GM12878 (cell line): Measurements from ENCODE around the gene BDKRB2. TPM values are rescaled to one million over a fixed set of nuclear protein-coding genes. Genes with fewer than 3 reads are reported as not detected.

ENCODE experiments used
- ATAC-seq: fragments of 200-7000 bp; cut with Tn5 transposase; 3 replicates; pipeline ENCODE4 v1.9.1; 2020; ENCODE audit warnings: mild to moderate bottlenecking, moderate library complexity
- BruUV-seq: library from RNA; stranded (reverse); fragments of 400-500 nt; replicated peaks from 2 replicates; lab custom pipeline; 2021; lab: Mats Ljungman, UMichigan
- CTCF ChIA-PET: fragments of 300-600 bp; sonication (Branson Sonifier 250); formaldehyde crosslinking; extraction: SDS; loops from one replicate; lab custom pipeline; 2021; ENCODE audit warnings: inconsistent platforms; lab: Yijun Ruan, JAX
- POLR2A ChIA-PET: fragments of 350-600 bp; formaldehyde crosslinking; extraction: SDS; loops from one replicate; lab custom pipeline; 2021; ENCODE audit warnings: inconsistent platforms; lab: Charles Lee
- RAD21 ChIA-PET: fragments of 300-600 bp; sonication (Branson Sonifier 250); formaldehyde crosslinking; loops from one replicate; lab custom pipeline; 2023; ENCODE audit warnings: antibody characterized with exemption; ENCODE audit not compliant: unreplicated experiment; lab: Charles Lee
- SMC1A ChIA-PET: fragments of 300-600 bp; sonication (Branson Sonifier 250); formaldehyde crosslinking; loops from one replicate; lab custom pipeline; 2023; ENCODE audit not compliant: unreplicated experiment, uncharacterized antibody; lab: Charles Lee
- DNase-seq: peaks from one replicate; pipeline ENCODE4 v3.0.0-alpha.2; 2011; ENCODE audit warnings: low read depth, low spot score
- FAIRE-seq: peaks from 3 replicates; lab custom pipeline; 2011; peaks lifted over from hg19 to GRCh38; lab: Jason Lieb, UNC
- H2AFZ ChIP-seq: 2 replicates; pipeline ENCODE4 v1.6.0; 2011; ENCODE audit warnings: low read depth, low read length, control low read depth; ENCODE audit not compliant: control insufficient read depth
- H3K27ac ChIP-seq: 2 replicates; pipeline ENCODE4 v1.5.1; 2011; ENCODE audit warnings: control low read depth; ENCODE audit not compliant: control insufficient read depth, insufficient read depth
- H3K27me3 ChIP-seq, 2 experiments: replicated peaks in 1 of 2; 2 replicates each; pipeline versions ENCODE4 v1.6.0 to v1.6.1; 2011; ENCODE audit warnings: low read length in 1 of 2; ENCODE audit not compliant: control insufficient read depth in 2 of 2, insufficient read depth in 2 of 2
- H3K36me3 ChIP-seq, 2 experiments: 2 replicates each; pipeline ENCODE4 v1.5.1; 2011; ENCODE audit warnings: low read length in 1 of 2; ENCODE audit not compliant: control insufficient read depth in 2 of 2, insufficient read depth in 2 of 2
- H3K4me1 ChIP-seq: 2 replicates; pipeline ENCODE4 v1.6.1; 2011; ENCODE audit warnings: mild to moderate bottlenecking, low read length, moderate library complexity, mixed read lengths; ENCODE audit not compliant: control insufficient read depth, insufficient read depth
- H3K4me2 ChIP-seq: 2 replicates; pipeline ENCODE4 v1.6.0; 2011; ENCODE audit warnings: control low read depth; ENCODE audit not compliant: control insufficient read depth, insufficient read depth
- H3K4me3 ChIP-seq: fragments of 200-600 bp; sonication (generic); 2 replicates; pipeline ENCODE4 v1.5.1; 2016
- H3K79me2 ChIP-seq: 2 replicates; pipeline ENCODE4 v1.6.0; 2011; ENCODE audit warnings: low read length; ENCODE audit not compliant: control insufficient read depth, insufficient read depth
- H3K9ac ChIP-seq: 2 replicates; pipeline ENCODE4 v1.8.0; 2011; ENCODE audit warnings: low read length, control low read depth, mixed read lengths; ENCODE audit not compliant: control insufficient read depth, insufficient read depth
- H3K9me3 ChIP-seq: replicated peaks from 3 replicates; pipeline ENCODE4 v1.5.1; 2011; ENCODE audit warnings: mild to moderate bottlenecking, low read length; ENCODE audit not compliant: control insufficient read depth, insufficient read depth
- H4K20me1 ChIP-seq: 2 replicates; pipeline ENCODE4 v1.6.0; 2011; ENCODE audit not compliant: control insufficient read depth, insufficient read depth
- ASH2L ChIP-seq: fragments of 300-600, 200-600 bp; sonication (generic); IDR thresholded peaks from 2 replicates; pipeline ENCODE4 v1.6.1; 2017; ENCODE audit warnings: low read depth, mild to moderate bottlenecking, borderline replicate concordance
- ATF3 ChIP-seq: IDR thresholded peaks from 2 replicates; pipeline ENCODE4 v1.6.1; 2011; ENCODE audit warnings: low read depth, mild to moderate bottlenecking, low read length, moderate library complexity, borderline replicate concordance; ENCODE audit errors: extremely low read depth
- BCL11A ChIP-seq: IDR thresholded peaks from 2 replicates; pipeline ENCODE4 v1.6.1; 2011; ENCODE audit warnings: low read depth, low read length
- BRCA1 ChIP-seq: IDR thresholded peaks from 2 replicates; pipeline ENCODE4 v1.6.1; 2011; ENCODE audit warnings: low read depth, low read length, improper control_type of control experiment
- CBX5 ChIP-seq: sonication (generic); IDR thresholded peaks from 2 replicates; pipeline ENCODE4 v1.6.1; 2016; ENCODE audit warnings: low read depth, moderate library complexity, mild to moderate bottlenecking, inconsistent platforms
- FOXK2 ChIP-seq: fragments of 450-650 bp; IDR thresholded peaks from 2 replicates; pipeline ENCODE4 v1.6.1; 2017; ENCODE audit warnings: mild to moderate bottlenecking, moderate library complexity
- HCFC1 ChIP-seq: fragments of 150-350 bp; IDR thresholded peaks from 2 replicates; pipeline ENCODE4 v1.6.1; 2014; ENCODE audit warnings: low read length
- HDAC2 ChIP-seq: fragments of 200-600 bp; sonication (generic); IDR thresholded peaks from 2 replicates; pipeline ENCODE4 v1.6.1; 2017
- HDGF ChIP-seq: fragments of 450-650 bp; IDR thresholded peaks from 2 replicates; pipeline ENCODE4 v1.6.1; 2016; ENCODE audit warnings: antibody characterized with exemption
- JUNB ChIP-seq: IDR thresholded peaks from 2 replicates; pipeline ENCODE4 v1.6.1; 2016; ENCODE audit warnings: antibody characterized with exemption, mild to moderate bottlenecking
- KAT2A ChIP-seq: conservative IDR thresholded peaks from 2 replicates; pipeline ENCODE4 v1.6.1; 2011; ENCODE audit warnings: low read depth, low read length; ENCODE audit not compliant: control insufficient read depth
- LARP7 ChIP-seq: fragments of 450-650 bp; IDR thresholded peaks from 2 replicates; pipeline ENCODE4 v1.6.1; 2017; ENCODE audit warnings: mild to moderate bottlenecking
- MEF2A ChIP-seq: IDR thresholded peaks from 2 replicates; pipeline ENCODE4 v1.6.1; 2011; ENCODE audit warnings: low read depth, mild to moderate bottlenecking, low read length, moderate library complexity; ENCODE audit not compliant: insufficient read depth
- MYC ChIP-seq: IDR thresholded peaks from 2 replicates; pipeline ENCODE4 v1.6.1; 2011; ENCODE audit warnings: mild to moderate bottlenecking, low read length, moderate library complexity, inconsistent platforms; ENCODE audit not compliant: insufficient read depth, insufficient replicate concordance, insufficient read length, severe bottlenecking
- NFXL1 ChIP-seq: fragments of 450-650 bp; IDR thresholded peaks from 2 replicates; pipeline ENCODE4 v1.6.1; 2017; ENCODE audit warnings: antibody characterized with exemption, mild to moderate bottlenecking, borderline replicate concordance
- NRF1 ChIP-seq: conservative IDR thresholded peaks from 2 replicates; pipeline ENCODE4 v1.6.1; 2011; ENCODE audit warnings: mild to moderate bottlenecking, low read depth, low read length, improper control_type of control experiment
- PML ChIP-seq: IDR thresholded peaks from 2 replicates; pipeline ENCODE4 v1.6.1; 2012; ENCODE audit warnings: low read length, inconsistent platforms
- RAD51 ChIP-seq: fragments of 450-650 bp; IDR thresholded peaks from 2 replicates; pipeline ENCODE4 v1.6.1; 2016; ENCODE audit warnings: moderate library complexity, mild to moderate bottlenecking, inconsistent platforms
- RELA ChIP-seq: fragments of 450-650 bp; IDR thresholded peaks from 2 replicates; pipeline ENCODE4 v1.8.0; 2014; ENCODE audit warnings: borderline replicate concordance; ENCODE audit not compliant: partially characterized antibody
- RFX5 ChIP-seq: IDR thresholded peaks from 2 replicates; pipeline ENCODE4 v1.6.1; 2011; ENCODE audit warnings: low read depth, low read length, improper control_type of control experiment
- SIX5 ChIP-seq: IDR thresholded peaks from 2 replicates; pipeline ENCODE4 v1.6.1; 2011; ENCODE audit warnings: mild to moderate bottlenecking, low read depth, low read length, moderate library complexity; ENCODE audit not compliant: severe bottlenecking
- STAT1 ChIP-seq: fragments of 450-650 bp; conservative IDR thresholded peaks from 2 replicates; pipeline ENCODE4 v1.6.1; 2014; ENCODE audit warnings: antibody characterized with exemption, mild to moderate bottlenecking
- TCF7 ChIP-seq: IDR thresholded peaks from 2 replicates; pipeline ENCODE4 v1.6.1; 2014; ENCODE audit warnings: antibody characterized with exemption, borderline replicate concordance
- WGBS: methylation state at CpG from one replicate; pipeline ENCODE4 v1.1.6; 2016; ENCODE audit warnings: low lambda C conversion rate; ENCODE audit not compliant: insufficient replicate concordance, insufficient coverage; ENCODE audit errors: missing lambda C conversion rate; 5-methylcytosine and 5-hydroxymethylcytosine counted together
- in situ Hi-C: fragments of 300-500 bp; cut with MboI; formaldehyde crosslinking; loops from 9 replicates; pipeline ENCODE4 v1.14.3; 2018; ENCODE audit warnings: mixed read lengths
- intact Hi-C: fragments of 100-400 bp; cut with micrococcal nuclease; formaldehyde crosslinking; loops from one replicate; pipeline ENCODE4 v1.14.2; 2022; ENCODE audit not compliant: unreplicated experiment
- polyA plus RNA-seq, 11 experiments: library from polyadenylated mRNA; depleted of rRNA in 4 of 11; unstranded in 6 of 11; stranded (reverse) in 5 of 11; fragments of >200 nt; fragmentation: Nextera tagmentation in 4 of 11; fragmentation: Illumina TruSeq in 1 of 11; extraction: Ambion mirVana in 4 of 11; extraction: Trizol in 1 of 11; gene quantifications; 1 replicate in 1 of 11; 2 replicates in 10 of 11; pipeline versions ENCODE4 v1.2.1 to v1.2.3, GENCODE V29; 2011 to 2016; ENCODE audit warnings: inconsistent platforms in 2 of 11, missing spikeins in 2 of 11, low read depth in 1 of 11
- total RNA-seq, 4 experiments: library from RNA; depleted of rRNA in 3 of 4; stranded (reverse); fragments of >200 nt in 3 of 4; fragmentation: Illumina TruSeq in 1 of 4; extraction: Trizol in 1 of 4; gene quantifications; 2 replicates each; pipeline versions ENCODE4 v1.2.1 to v1.2.3, GENCODE V29; 2013 to 2021

BDKRB2 gene
- total and polyA plus RNA-seq, 10 of the 15 experiments (the other 5 are each of a cell fraction or from before 2014, with no cell fraction given) = 0.08 TPM; not detected in 9

DNA sequence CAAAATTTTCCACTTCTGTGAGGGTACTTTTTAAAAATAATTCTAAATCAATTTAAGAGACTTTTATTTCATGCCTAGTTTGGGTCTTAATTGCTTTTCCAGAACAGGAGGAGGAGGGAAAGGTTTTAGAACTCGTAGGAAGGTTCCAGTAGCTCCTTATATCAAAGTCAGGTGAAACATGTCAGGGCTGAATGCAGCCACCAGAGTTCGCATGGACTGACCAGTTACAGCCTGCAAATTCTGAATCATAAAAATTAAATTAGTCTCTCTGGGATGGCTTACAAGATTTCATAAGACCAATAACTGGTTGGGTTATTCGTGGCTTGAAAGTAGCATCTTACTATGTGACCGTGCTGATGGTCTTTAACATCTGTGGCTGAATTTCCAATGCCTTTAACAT lies 51.8 kb downstream of the BDKRB2 start:
- ATAC-seq (no peak), FAIRE-seq (no peak), DNase-seq (no peak)
- POLR2A ChIA-PET = no interaction called here
- no peak overlapping the region for H3K27ac ChIP-seq
- no peaks in the 10 kb centered on the region for H3K79me2 ChIP-seq
- BruUV-seq = no TSS peak
- intact Hi-C loops = no loop called here
- no peaks in the 10 kb centered on the region for H3K36me3 ChIP-seq
- no peak overlapping the region for H3K4me2 ChIP-seq
- RAD21 ChIA-PET = no interaction called here
- in situ Hi-C loops = no loop called here
- no peak overlapping the region for H3K9ac ChIP-seq
- no peaks in the 10 kb centered on the region for H4K20me1 ChIP-seq
- SMC1A ChIA-PET = no interaction called here
- no peak overlapping the region for H3K4me3 ChIP-seq
- H3K27me3 ChIP-seq = peaks cover 2 to 5% of the 10 kb centered on the region in 2 experiments; a peak in 3 of 4 replicates
- no peak overlapping the region for H2AFZ ChIP-seq
- CTCF ChIA-PET = no interaction called here
- no peaks in the 10 kb centered on the region for H3K4me1 ChIP-seq
- 24% methylated on average over 4 of the region's 4 CpGs for WGBS
- TF ChIP-seq HCFC1 = no peak
- TF ChIP-seq MEF2A = no peak
- no peak for TF ChIP-seq MYC
- TF ChIP-seq JUNB = no peak
- TF ChIP-seq RFX5 = no peak
- no peak for TF ChIP-seq CBX5
- TF ChIP-seq STAT1 = no peak
- TF ChIP-seq PML = no peak
- TF ChIP-seq BCL11A = no peak
- TF ChIP-seq BRCA1 = no peak
- TF ChIP-seq, all 136 proteins: peak for 0
- no peaks in the 10 kb centered on the region for H3K9me3 ChIP-seq

- TF ChIP-seq HDGF = no peak
- no peak for TF ChIP-seq KAT2A
- no peak for TF ChIP-seq NRF1
- no peak for TF ChIP-seq RAD51
- TF ChIP-seq ASH2L = no peak
- TF ChIP-seq TCF7 = no peak
- TF ChIP-seq NFXL1 = no peak
- TF ChIP-seq HDAC2 = no peak
- no peak for TF ChIP-seq FOXK2
- no peak for TF ChIP-seq SIX5
- no peak for TF ChIP-seq ATF3
- TF ChIP-seq LARP7 = no peak
- TF ChIP-seq RELA = no peak
- Histone ChIP-seq H3K27ac (no peak overlapping the region), H4K20me1 (no peaks in the 10 kb centered on the region), H3K36me3 (no peaks in the 10 kb centered on the region), H3K4me1 (no peaks in the 10 kb centered on the region), H3K79me2 (no peaks in the 10 kb centered on the region), H3K27me3 (peaks cover 4 to 8% of the 10 kb centered on the region in 2 experiments), H3K9ac (no peak overlapping the region), H2AFZ (no peak overlapping the region), H3K9me3 (no peaks in the 10 kb centered on the region), H3K4me3 (no peak overlapping the region), H3K4me2 (no peak overlapping the region)
- intact Hi-C loops (no loop called here), in situ Hi-C loops (no loop called here)
- no peak for DNase-seq
- ChIA-PET CTCF (interaction anchor here (1.0 kb wide), 1 partner anchor 156 kb away, joined by 3 read pairs; no protein-coding TSS in a partner anchor), POLR2A (no interaction called here), RAD21 (no interaction called here), SMC1A (interaction anchor here (0.6 kb wide), 1 partner anchor 34 kb away, joined by 3 read pairs; no protein-coding TSS in a partner anchor)
- BruUV-seq = no TSS peak
- WGBS = 37% methylated on average over 8 of the region's 8 CpGs
- no peak for FAIRE-seq
- no peak for ATAC-seq
Measured at GRCh38 chr14:96257056-96257455, 52.4 kb downstream of the BDKRB2 start.
